Loucy (cell line): ENCODE results near the gene ZNF593OS.

Experiments
- H2AFZ ChIP-seq: fragments of 200-600 bp; sonication (generic); 2 replicates; pipeline ENCODE4 v1.6.0; 2016; ENCODE audit warnings: antibody characterized with exemption, mild to moderate bottlenecking, low read length, moderate library complexity
- H3F3A ChIP-seq: fragments of 200-600 bp; 2 replicates; pipeline ENCODE4 v1.6.0; 2016; ENCODE audit warnings: antibody characterized with exemption, low read depth, mild to moderate bottlenecking
- H3K27me3 ChIP-seq: fragments of 200-600 bp; sonication (generic); 2 replicates; pipeline ENCODE4 v1.6.1; 2014; ENCODE audit warnings: low read length, mild to moderate bottlenecking; ENCODE audit not compliant: insufficient read depth, poor library complexity, severe bottlenecking
- H3K36me3 ChIP-seq: fragments of 200-600 bp; sonication (generic); 2 replicates; pipeline ENCODE4 v1.6.1; 2016; ENCODE audit warnings: low read length; ENCODE audit not compliant: insufficient read depth
- H3K4me1 ChIP-seq: fragments of 200-600 bp; sonication (generic); 2 replicates; pipeline ENCODE4 v1.5.1; 2014; ENCODE audit warnings: low read length, mild to moderate bottlenecking; ENCODE audit not compliant: insufficient read depth, poor library complexity, severe bottlenecking
- H3K4me2 ChIP-seq: fragments of 200-600 bp; sonication (generic); 2 replicates; pipeline ENCODE4 v1.6.0; 2014; ENCODE audit warnings: antibody characterized with exemption, low read length, low read depth, mild to moderate bottlenecking; ENCODE audit not compliant: poor library complexity, severe bottlenecking
- H3K4me3 ChIP-seq: fragments of 200-600 bp; sonication (generic); 2 replicates; pipeline ENCODE4 v1.5.1; 2014; ENCODE audit warnings: low read length, mild to moderate bottlenecking, mixed read lengths; ENCODE audit not compliant: poor library complexity, severe bottlenecking
- H3K79me2 ChIP-seq: fragments of 200-600 bp; sonication (generic); 2 replicates; pipeline ENCODE4 v1.6.1; 2014; ENCODE audit warnings: low read length; ENCODE audit not compliant: insufficient read depth
- H3K9ac ChIP-seq: fragments of 200-600 bp; sonication (generic); 2 replicates; pipeline ENCODE4 v1.6.0; 2014; ENCODE audit warnings: mild to moderate bottlenecking, low read depth, low read length, moderate library complexity; ENCODE audit not compliant: poor library complexity, severe bottlenecking
- H3K9me2 ChIP-seq: fragments of 200-600 bp; sonication (generic); replicated peaks from 2 replicates; pipeline ENCODE4 v1.6.1; 2016; ENCODE audit warnings: low read depth, low read length, mixed read lengths
- H3K9me3 ChIP-seq: fragments of 200-600 bp; sonication (generic); 2 replicates; pipeline ENCODE4 v1.6.1; 2014; ENCODE audit warnings: mild to moderate bottlenecking, antibody characterized with exemption, low read length, low read depth; ENCODE audit not compliant: insufficient read depth
- H4K20me1 ChIP-seq: fragments of 200-600 bp; sonication (generic); 2 replicates; pipeline ENCODE4 v1.6.0; 2014; ENCODE audit warnings: antibody characterized with exemption, low read length, mild to moderate bottlenecking; ENCODE audit not compliant: insufficient read depth, poor library complexity, severe bottlenecking
- CTCF ChIP-seq: fragments of 200-600 bp; sonication (generic); conservative IDR thresholded peaks from 2 replicates; pipeline ENCODE4 v1.5.1; 2014; ENCODE audit warnings: mild to moderate bottlenecking, antibody characterized with exemption, low read length
- EZH2phosphoT487 ChIP-seq: fragments of 200-600 bp; IDR thresholded peaks from 2 replicates; pipeline ENCODE4 v1.6.1; 2018; ENCODE audit warnings: antibody characterized with exemption, mild to moderate bottlenecking, moderate library complexity, borderline replicate concordance

ZNF593OS gene

GRCh38 chr1:26182383-26182696 is 10.7 kb upstream of the ZNF593OS start:
- H3K27me3 ChIP-seq, result no peaks in the 10 kb centered on the region
- no peak for TF ChIP-seq EZH2phosphoT487
- H3K79me2 ChIP-seq, result no peaks in the 10 kb centered on the region
- H4K20me1 ChIP-seq, result no peaks in the 10 kb centered on the region
- H3K9ac ChIP-seq, result no peak overlapping the region
- no peaks in the 10 kb centered on the region for H3K36me3 ChIP-seq
- H3K4me3 ChIP-seq, result no peak overlapping the region
- H3K9me2 ChIP-seq, result no peaks in the 10 kb centered on the region
- no peaks in the 10 kb centered on the region for H3F3A ChIP-seq
- no peak overlapping the region for H3K4me2 ChIP-seq
- H3K9me3 ChIP-seq, result no peaks in the 10 kb centered on the region
- H3K4me1 ChIP-seq, result no peaks in the 10 kb centered on the region
- H2AFZ ChIP-seq, result no peak overlapping the region

- H3K4me3 ChIP-seq, result no peak overlapping the region
- no peak for TF ChIP-seq EZH2phosphoT487
- TF ChIP-seq CTCF, result no peak
- H3K27me3 ChIP-seq, result no peaks in the 10 kb centered on the region
Observed at GRCh38 chr1:26181586-26182382, 10.2 kb upstream of the ZNF593OS start.

GRCh38 chr1:26180010-26180506 is 8.4 kb upstream of the ZNF593OS start:
- no peaks in the 10 kb centered on the region for H3K36me3 ChIP-seq
- H3K27me3 ChIP-seq, result no peaks in the 10 kb centered on the region
- H3K9me2 ChIP-seq, result no peaks in the 10 kb centered on the region
- no peak overlapping the region for H3K4me3 ChIP-seq
- no peaks in the 10 kb centered on the region for H3K9me3 ChIP-seq
- H3K4me2 ChIP-seq, result no peak overlapping the region
- H2AFZ ChIP-seq, result no peak overlapping the region
- TF ChIP-seq EZH2phosphoT487, result no peak
- TF ChIP-seq CTCF, result no peak
- H3K9ac ChIP-seq, result no peak overlapping the region
- no peaks in the 10 kb centered on the region for H3F3A ChIP-seq
- no peaks in the 10 kb centered on the region for H3K79me2 ChIP-seq
- H4K20me1 ChIP-seq, result no peaks in the 10 kb centered on the region
- H3K4me1 ChIP-seq, result no peaks in the 10 kb centered on the region

More at GRCh38 chr1:26181586-26182382, 10.2 kb upstream of the ZNF593OS start:
- Histone ChIP-seq H3K9me2 (no peaks in the 10 kb centered on the region), H3K4me2 (no peak overlapping the region), H4K20me1 (no peaks in the 10 kb centered on the region), H3K9ac (no peak overlapping the region), H3K79me2 (no peaks in the 10 kb centered on the region), H3K9me3 (no peaks in the 10 kb centered on the region), H3F3A (no peaks in the 10 kb centered on the region), H2AFZ (no peak overlapping the region), H3K36me3 (no peaks in the 10 kb centered on the region), H3K4me1 (no peaks in the 10 kb centered on the region)

- TF ChIP-seq CTCF (no peak), EZH2phosphoT487 (no peak)
- H4K20me1 ChIP-seq, result no peaks in the 10 kb centered on the region
- H3K36me3 ChIP-seq, result no peaks in the 10 kb centered on the region
- no peak within 1 kb of the TSS for H2AFZ ChIP-seq
- no peaks in the 10 kb centered on the region for H3K27me3 ChIP-seq
- H3K4me3 ChIP-seq, result no peak within 1 kb of the TSS
- no peaks in the 10 kb centered on the region for H3K79me2 ChIP-seq
- no peaks in the 10 kb centered on the region for H3K4me1 ChIP-seq
- H3F3A ChIP-seq, result 0 out of 2 replicates have a peak, but pooled peaks cover 3% of the 10 kb centered on the region
- H3K9ac ChIP-seq, result no peak within 1 kb of the TSS
- no peaks in the 10 kb centered on the region for H3K9me2 ChIP-seq
- no peaks in the 10 kb centered on the region for H3K9me3 ChIP-seq
- H3K4me2 ChIP-seq, result no peak within 1 kb of the TSS
Observed at GRCh38 chr1:26177182-26177684, 5.6 kb upstream of the ZNF593OS start, which contains the start of gene CNKSR1. TSS of gene CNKSR1 (plus strand) at chr1:26177491. CDS start at chr1:26177548, 57 bp downstream.
